HG03108 (cell line): ENCODE data around the gene RGS10.

Source experiments
- ATAC-seq: cut with Tn5 transposase; IDR thresholded peaks from one replicate; pipeline ENCODE4 v1.9.1; 2021; ENCODE audit warnings: moderate library complexity; ENCODE audit not compliant: unreplicated experiment

The RGS10 gene

DNA sequence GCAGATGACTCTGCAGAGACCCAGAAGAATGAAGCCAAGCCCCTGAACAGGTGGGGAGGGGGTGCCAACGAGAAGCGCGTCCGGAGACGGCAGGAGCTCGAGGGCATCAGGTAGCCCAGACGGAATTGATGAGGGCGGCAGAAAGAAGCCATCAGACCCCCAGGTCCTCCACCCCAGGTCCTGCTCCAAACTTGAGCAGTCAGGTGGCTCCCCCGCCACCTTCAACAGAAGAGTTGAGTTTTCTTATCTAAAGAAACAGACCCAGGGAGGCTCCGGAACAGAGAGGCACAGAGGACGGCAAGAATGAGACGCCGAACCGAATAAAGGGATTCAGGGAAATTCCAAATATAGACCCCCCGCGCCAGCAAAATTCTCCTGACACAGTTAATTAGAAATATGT is 22.2 kb downstream of the RGS10 start:
- ATAC-seq: no peak

DNA sequence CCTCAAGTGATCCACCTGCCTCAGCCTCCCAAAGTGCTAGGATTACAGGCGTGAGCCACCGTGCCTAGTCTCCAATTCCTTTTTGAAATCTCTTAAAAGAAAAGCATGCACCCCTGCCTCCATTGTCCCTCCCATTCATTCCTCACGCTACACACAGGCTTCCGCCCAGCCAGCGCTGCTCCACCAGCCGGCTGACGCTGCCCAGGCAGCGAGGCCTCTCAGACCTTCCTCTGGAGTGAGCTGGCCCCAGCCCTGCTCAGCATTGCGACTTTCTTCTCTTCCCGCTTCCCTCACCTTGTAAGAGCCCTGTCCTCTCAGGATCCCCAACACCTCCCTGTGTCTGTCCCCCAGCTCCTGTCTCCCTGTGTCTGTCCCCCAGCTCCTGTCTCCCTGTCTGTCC is 23.6 kb downstream of the RGS10 start:
- no peak for ATAC-seq

DNA sequence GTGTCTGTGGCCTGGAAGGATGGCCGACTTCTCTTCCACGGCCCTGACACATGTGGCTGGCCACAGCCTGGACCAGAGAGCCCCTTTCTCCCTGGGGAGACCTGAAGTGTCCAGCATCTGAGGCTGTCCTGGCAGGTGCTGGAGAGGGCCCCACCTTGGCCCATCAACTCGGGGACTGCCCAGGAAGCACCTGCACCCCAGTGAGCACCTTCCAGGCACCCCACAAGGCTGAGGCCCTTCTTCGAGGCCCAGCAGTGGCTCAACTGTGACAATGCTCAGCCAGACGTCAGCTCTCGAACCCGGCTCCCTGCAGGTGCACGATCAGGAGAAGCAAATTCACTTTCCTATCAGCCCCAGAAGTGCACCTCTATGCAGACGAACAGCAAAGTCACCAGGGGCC is 24.3 kb downstream of the RGS10 start:
- peak; percentile 24 for ATAC-seq

DNA sequence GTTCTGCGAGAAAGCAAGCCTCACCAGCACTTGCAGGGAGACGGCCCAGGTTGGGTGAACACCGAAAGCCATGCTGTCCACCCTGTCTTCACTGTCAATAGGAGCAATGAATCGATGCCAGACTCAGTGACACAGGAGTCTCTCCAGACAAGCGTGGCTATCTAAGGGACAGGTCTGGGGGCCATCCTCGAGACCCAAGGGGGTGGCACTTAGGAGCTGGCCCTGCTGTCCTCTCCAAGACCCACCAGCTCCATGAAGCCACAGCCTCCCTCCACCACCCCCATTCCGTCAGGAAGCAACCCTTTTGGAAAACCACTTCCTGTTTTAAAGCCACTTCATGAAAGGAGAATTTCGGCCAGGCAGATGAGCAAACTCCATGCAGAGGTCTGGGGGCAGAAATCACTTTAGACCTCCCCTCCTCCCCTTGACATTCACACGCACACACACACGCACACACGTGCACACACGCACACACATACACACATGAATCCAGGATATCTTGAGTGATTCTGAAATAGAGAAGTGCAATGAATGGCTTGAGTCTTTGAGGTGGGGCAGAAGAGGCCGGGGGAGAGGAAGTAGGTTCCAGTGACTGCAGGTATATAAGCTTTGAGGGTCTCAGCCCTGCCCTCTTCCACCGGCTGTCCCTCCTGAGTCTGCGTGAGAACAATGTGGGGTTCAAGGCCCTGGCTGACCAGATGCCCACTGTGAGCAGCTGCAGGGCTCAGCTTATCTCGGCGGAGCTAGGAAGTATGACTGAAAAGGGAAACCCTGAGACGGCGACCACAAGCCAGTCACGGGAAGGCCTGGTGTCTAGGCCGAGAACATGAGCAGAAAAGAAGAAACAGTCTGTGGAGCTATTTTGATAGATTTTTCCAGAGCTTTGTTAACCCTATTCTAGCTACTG is 25.0 kb downstream of the RGS10 start:
- peak; percentile 56 for ATAC-seq

DNA sequence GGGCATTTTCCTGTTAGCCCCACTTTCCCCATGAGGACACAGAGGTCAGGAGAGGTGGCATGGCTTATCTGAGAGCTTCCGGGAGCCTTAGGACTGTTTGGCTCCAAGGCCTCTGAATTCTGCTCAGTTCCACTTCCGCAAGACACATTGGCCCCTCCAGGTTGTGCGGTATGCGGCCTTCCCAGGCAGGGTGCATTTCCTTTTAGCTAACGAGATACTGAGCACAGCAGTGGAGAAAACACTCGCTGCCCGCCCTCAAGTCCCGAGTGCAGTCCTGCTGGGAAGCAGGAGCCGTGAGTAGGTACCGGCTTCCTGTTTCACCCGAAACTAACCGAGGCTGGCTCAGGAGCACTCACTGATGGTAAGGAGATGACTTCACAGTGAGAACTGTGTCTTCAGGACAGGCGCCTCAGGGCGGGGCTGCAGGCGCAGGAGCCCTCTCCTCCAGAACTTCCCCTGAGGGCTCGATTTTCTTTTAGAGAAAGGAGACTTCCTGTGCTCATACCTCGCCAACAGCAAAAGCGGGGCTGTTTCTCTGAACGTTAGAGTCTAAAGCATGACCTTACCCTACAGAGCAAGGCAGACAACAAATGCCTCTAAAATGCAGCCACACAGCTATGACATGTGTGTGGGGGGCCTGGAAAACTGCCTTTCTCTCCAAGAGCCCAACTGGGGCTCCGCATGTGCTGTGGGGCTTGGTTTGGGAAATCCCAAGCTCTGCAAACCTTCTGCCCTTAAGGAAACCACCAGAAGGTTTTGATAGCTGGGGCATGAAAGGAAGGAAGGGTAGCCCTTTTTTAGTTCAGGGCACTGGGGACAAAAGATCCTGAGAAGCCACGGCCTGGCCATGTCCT is 25.9 kb downstream of the RGS10 start:
- ATAC-seq: peak; percentile 67

DNA sequence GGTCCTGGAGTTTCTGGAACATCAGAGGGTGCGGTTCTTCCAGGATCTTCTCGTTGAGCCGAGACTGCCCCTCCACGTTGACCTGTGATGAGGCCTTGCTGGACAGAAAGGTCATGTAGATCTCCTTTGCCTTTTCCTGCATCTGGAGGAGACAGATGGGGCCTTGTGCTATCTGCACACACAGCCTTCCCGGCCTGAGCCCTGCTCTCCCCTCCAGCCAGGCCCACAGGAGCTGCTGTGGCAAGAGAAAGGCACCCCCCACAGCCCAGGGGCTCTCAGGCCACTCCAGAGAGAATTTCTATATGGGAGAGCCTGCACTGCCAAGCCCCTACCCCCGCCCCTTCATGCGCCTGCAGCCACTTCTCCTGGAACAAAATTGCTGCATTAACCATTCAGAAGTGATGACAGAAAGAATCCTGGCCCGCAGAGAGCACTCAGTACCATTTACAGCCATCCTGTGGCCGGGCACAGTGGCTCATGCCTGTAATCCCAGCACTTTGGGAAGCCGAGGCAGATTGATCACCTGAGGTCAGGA is 26.9 kb downstream of the RGS10 start:
- no peak for ATAC-seq

DNA sequence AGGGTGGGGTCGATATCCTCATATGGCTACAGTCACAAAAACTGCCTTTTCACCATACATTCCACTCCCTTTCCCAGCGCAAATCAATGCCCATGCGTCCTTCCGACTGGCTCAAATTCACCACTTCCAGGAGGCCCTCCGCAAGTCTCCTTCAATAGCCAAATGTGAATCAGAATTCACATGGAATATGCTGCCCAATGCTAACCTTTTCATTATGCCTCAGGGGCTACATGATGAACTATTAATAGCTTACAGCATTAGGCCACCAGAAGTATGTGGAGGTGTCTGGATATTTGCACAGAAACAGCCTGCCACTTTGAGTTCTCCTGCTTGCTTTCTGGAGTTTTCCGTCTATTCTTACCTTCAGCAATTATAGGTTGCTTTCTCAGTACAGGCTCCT is 27.7 kb downstream of the RGS10 start:
- ATAC-seq: no peak

DNA sequence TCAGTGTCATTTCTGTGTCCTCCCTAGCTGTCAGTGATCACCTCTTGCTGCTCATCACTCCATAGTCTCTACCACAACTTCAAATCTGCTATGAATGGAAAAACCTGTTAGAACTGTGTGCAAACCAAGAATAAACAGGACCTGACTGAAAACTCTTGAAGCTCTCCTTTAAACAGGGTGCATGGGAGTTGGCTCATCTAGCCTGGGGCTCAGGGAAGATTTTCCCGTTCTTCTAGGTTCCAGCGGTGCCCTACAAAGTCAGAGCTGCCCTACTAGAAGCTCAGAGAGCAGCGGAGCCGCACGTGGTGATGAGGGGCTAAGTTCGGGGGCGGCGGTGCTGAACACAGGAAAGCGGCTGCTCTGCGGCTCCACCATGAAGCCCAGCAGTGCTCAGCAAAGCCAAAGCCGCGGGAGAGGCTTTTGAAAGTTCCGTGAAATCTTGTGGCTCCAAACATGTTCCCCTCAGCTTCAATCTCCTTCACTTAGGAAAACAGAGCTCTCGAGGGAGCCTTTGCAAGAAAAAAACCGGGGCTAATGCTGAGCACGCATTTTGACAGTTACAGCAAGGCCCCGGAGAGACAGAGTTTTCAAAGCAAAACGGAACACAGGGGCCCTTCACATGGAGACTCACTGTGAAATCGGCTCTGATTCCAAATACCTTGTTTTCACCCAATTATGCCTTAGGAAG is 30.5 kb downstream of the RGS10 start:
- ATAC-seq: no peak

DNA sequence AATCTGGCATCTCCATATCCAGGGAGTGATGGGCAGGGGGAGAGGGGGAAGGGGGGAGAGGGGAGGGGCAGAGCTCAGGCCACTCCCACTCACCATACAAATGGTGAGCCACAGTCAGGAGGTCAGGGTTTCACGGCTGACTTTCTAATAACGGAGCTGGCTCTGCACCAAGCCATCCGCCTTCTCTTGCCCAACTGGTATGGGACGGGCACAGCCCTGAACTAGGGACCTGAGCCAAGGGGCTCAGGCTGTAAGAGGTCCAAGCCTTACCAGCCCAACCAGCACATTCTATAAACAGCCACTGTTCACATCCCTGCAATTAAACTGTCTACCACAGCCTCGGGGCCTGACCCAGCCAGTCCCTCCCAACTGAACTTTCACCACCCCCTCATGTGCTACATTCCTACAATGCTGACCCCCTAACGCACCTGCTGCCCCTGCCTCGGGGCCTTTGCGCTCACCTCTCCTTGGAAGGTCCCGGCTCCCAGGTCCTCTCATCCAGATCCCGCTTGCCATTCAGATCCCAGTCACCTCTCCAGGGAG is 32.5 kb downstream of the RGS10 start:
- no peak for ATAC-seq

DNA sequence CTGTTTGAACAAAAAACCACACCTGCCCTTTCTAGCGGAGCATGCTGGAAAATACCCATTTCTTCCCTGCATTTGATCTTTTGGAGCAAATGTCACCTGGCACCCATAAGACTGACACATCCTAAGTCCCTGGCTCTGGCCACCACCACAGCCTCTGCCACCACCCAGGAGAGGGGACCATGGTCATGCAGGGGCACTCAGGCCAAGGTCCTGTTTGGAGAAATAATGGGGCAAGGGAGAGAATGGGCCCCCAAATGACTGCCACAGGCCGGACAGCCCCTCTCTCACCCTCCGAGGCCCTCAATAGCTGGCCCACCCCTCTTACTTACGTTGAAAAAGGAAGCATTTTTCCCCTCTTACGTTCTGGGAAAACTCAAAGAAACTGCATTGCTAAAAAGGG is 35.4 kb downstream of the RGS10 start:
- ATAC-seq: no peak

DNA sequence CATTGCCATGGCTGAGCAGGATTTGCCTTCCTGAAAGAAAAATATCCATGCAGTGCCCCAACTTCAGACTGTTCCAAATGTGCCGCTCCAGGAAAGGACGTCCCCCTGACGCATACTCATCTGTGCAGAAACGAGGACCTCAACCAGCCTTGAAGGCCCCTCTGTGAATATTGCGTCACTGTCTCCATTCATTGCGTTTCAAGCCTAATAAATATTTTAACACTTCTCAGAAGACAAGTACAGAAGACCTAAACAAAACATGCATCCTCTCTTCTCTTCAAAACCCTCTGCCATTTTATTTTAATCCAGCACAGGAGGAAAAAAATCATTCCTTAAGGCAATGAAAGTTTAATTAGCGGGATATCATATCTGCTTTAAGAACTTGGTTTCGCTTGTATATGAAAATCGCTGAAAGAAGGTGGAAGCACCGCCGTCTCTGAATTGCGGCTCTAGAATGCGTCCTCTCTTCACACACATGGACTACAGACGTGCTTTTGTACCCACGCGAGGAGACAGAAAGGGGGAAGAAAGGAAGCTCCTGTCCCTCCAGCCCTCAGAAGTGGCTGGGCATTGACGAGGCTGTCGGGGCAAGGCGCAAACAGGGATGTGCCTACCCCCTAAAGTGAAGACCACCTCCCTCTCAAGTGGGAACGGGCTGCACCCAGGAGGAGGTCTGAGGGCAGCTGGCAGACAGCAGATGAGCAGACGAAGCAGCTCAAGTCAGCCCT is 36.8 kb downstream of the RGS10 start:
- no peak for ATAC-seq

DNA sequence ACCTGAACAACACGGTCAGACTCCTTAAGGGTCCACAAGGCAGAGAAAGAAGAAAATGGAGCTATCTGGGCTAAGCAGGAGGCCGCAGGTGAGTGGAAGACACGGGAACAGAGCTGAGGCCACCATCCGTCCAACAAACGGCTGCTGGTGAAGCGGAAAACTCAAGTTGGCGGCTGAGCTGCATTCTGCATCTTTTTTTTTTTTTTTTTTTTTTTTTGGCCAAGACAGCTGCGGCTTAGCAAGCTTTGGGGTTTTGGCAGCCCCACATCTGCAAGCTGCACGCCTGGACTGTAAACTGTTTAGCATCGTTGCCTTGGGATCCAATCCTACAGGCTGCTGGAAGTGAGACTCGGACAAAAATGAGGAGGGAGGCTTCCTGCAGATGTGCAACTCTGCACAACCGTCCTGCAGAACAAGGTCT is 37.4 kb downstream of the RGS10 start:
- ATAC-seq: no peak

DNA sequence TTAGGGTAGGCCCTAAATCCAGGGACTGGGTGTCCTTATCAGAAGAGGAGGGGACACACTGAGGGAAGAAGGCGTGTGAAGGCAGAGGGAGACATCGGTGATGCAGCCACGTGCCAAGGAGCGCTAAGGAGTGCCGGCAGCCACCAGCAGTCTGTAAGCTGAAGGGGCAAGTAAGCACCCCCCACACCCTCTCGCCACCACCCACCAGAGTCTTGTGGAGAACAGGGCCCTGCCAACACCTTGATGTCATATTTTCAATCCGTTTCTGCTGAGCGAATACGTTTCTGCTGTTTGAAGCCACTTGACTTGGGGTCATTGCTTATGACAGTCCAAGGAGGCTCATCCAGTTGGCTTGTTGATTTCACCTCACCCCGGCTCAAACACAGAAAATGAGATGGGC is 37.9 kb downstream of the RGS10 start:
- ATAC-seq: no peak

DNA sequence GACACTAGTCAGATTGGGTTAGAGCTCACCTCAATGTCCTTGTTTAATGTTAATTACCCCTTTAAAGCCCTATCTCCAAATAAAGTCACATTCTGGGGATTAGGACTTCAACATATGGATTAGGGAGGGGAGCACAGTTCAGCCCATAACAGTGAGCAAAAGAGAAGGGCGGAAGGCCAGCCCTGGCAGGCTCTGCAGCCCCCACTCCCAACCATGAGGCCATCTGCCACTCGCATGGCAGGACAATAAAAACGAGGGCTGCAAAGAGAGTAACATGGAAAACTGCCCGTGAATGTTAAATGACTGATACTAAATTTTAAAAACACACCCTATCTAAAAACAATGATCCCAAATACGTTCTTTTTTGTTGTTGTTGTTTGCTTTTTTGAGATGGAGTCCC is 38.7 kb downstream of the RGS10 start:
- no peak for ATAC-seq

DNA sequence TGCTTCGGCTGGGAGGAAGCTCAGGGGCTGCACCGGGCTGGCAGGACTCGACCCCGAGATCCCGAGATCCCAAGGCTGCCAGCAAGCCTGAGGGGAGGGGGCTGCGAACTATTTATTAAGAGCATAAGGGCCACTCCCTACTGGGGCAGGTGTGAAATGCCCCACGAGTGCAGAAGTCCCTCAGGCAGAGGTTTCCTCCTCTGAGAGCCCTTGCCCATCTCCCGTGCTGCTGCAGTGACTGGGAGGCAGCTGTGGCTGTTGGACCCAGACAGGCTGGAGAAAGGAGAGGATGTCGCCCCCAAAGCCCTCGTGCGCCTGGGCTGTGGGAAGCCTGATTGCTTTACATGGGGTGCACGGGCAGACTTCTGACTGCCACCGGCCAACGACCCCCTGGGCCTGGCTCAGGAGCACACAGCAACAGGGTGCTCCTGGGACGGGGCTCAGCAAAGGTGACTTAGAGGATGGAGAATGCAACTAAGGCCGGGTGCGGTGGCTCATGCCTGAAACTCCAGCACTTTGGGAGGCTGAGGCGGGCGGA is 39.8 kb downstream of the RGS10 start:
- no peak for ATAC-seq

DNA sequence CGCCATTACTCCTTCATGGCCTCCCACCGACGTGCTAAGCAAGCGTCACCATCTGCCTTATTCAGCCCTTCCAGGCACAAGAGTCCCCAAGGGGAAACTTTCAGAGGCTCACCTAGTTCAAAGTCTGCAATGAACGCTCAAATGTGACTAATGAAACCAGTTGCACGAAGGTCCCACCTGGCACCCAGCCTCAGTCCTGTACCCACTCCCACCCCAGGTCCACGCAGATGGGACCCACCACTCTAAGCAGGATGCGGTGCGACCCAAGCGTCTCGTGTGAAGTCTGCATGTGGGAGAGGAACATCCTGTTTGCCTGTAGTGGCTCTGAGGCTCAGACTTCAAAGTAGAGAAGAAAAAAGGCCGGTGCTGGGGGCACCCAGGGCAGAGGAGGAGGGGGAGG is 40.3 kb downstream of the RGS10 start:
- ATAC-seq: peak; percentile 59

DNA sequence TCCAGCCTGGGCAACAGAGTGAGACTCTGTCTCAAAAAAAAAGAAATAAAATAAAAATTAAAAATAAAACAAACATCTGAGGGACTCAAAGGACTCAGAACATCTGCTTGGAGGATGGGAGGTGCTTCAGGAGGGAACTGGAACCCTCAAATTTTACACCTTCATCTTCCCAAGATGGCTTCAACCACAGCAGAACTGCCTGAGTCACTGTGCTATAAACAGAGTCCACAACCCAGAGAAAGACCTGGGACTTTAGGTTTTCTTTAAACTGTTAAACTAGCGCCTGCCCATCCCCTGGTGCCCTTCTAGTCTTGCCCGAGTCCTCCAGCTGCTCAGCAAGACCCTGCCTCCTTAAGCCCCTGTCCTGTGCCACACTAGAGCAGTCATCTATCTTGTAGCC is 40.8 kb downstream of the RGS10 start:
- ATAC-seq: no peak

DNA sequence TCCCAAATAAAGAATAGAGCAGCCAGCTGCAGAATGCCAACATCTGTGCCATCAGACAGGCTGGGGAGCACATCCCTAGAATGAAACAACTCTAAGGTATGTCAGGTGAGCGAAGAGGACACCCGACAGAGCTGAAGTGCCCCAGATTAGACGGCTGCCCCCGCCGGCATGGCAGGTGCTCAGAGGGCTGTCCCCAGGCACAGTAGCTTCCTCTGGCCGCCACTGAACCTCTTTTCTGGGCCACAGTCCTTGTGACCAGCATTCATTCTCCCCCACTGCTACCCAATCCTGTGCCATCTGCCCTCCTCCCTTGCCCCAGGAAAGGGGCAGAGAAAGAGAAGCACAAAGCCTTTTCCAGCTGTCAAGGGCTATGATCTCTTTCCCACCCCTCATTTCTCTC is 41.7 kb downstream of the RGS10 start:
- ATAC-seq: no peak

DNA sequence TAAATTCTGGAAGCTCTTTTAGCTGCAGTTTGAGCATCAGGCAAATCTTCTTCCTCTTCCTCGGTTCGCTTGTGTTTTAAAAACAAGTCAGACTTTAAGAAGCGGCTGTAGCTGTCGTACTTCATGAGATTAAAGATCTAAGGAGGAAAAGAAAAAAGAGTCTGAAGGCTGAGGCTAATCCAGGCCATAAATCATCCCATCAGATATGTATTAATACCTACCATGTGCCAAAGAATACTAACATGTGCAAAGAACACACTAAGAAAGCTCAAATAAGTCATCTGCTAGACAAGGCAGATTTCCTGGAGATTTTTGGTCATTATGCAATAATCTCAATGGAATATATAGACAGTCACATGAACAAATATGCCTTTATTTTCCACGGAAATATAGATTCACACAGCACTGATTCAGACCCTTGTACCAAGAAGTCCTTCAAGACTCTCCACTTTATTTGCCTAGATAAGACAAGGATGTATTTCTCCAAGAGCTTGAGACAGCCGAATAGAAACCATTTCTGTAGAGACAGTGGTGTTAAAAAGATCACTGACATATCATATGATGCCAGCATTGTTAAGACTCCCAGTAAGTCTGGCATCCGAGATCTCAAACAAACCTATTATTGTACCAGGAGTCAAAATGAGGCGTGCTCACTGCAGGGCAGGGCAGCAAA is 42.3 kb downstream of the RGS10 start:
- no peak for ATAC-seq

DNA sequence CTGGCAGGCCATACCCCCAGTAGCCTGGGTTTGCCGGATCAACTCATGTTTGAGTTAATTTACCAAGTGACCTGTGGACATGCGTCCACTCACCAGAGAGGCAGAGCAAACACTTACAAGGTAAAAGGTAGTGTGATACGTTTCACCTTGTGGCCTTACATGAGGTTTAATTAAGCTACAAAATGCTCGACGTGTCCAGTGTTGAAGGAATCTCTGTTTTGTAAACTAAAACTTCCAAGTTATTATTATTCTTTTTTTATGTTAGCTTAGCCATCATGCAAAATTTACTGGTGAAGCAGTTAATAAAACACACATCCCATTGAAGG is 42.9 kb downstream of the RGS10 start:
- ATAC-seq: no peak
